Ureter (tissue), 1 donor: ENCODE measurements around the gene VPS16. TPM values are rescaled to one million over a fixed set of nuclear protein-coding genes. Genes with fewer than 3 reads are reported as not detected.

ENCODE experiments used
- DNase-seq: peaks from one replicate; pipeline ENCODE4 v3.0.0-alpha.2; 2020; ENCODE audit warnings: low spot score
- total RNA-seq: library from RNA; stranded (reverse); gene quantifications from one replicate; pipeline ENCODE4 v1.2.4, GENCODE V29; 2023
- donor health status: DM: yes; HTN: yes; CAD: no.

Gene VPS16
- total RNA-seq, result 38.0 TPM

DNA sequence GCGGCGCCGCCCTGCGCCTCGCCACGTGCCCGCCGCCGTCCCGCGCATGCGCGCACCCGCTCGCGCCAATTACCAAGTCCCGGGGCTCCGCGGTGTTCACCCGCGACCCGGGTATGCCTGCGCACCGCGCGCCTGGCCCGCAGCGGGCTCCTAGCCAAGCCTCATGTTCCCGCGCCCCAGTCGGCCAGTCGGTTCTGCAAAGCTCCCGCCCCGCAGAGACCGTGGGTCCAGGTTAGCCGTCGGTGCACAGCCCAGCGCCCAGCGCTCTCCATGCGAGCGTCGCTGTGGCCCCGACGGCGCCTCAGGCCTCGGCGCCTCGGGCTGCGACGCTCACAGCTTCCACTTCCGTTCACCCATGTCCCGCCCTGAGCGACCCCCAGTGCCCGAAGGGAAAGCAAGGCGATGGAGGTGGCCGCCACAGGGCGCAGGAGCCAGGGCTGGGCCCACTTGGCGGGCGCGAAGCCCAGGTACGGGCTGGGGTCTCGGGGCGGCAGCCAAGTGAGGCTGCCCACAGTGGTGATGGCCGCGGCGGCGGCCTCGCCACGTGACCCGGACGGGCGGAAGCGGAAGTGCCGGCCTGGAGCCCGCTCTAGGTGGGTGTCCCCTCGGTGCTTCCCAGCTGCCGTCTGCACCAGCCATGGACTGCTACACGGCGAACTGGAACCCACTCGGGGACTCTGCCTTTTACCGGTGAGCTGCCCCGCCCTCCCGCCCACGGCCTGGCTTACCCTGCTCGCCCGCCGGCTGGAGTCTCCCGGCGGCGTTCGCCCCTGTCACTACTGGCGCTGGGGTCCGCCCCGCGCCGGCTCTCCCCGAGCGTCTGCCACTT lies at the start of gene VPS16, which contains the start of gene PCED1A:
TSS of gene VPS16 (plus strand) at position 608 of the 829 bp plus-strand sequence. CDS start at position 638, 30 bp downstream.
TSS of gene PCED1A (minus strand) at position 518 of the 829 bp plus-strand sequence. CDS start 743 bp downstream, outside the sequence.
- peak; percentile 89 for DNase-seq

- DNase-seq, result no peak
These were observed 47.1 kb upstream of the VPS16 start for GRCh38 chr20:2793471-2793870.

GRCh38 chr20:2794202-2794748 lies 46.3 kb upstream of the VPS16 start:
- DNase-seq, result no peak

- no peak for DNase-seq
These were observed 45.6 kb upstream of the VPS16 start for GRCh38 chr20:2794866-2795447.

- DNase-seq, result no peak
These were observed 45.1 kb upstream of the VPS16 start for GRCh38 chr20:2795451-2795850.

GRCh38 chr20:2796011-2796660 lies 44.4 kb upstream of the VPS16 start:
- DNase-seq, result no peak

DNA sequence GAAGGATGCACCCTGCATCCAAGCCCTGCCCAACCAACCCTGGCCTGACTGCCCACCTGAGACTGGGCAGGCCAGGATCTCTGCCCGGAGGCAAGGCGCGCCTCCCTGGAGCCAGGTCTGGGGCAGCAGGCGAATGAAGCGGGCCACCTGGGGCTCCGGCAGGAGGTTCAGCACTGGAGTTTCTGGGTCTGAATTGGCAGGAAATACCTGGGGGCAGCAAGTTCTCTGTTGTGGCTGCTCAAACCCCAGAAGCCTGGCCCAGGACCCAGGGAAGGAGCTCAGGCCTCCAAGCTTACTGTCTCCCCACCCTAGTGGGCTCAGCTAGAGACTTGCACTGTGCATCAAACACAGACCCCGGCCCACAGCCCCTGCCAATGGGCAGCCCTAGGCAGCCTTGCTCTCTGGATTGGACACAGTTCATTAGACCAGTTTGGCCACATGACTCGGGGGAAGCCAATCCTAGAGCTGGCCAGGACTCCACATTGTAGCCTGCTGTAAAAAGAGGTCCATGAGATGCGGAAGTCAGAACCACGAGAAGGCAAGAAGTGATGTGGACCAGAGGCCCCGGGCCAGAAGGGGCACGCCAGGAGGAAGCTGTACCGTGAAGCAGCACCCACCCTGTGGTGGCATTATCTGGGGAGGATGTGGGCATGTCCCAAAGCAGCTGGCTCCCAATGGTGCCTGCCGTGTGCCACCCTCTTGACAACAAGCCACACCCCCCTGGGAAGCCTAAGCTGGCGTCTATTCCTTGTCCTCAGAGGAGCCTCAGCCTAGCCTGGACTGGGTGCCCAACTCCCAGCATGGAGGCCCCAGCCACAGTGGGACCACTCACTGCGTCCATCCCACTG lies 43.2 kb upstream of the VPS16 start:
- DNase-seq, result no peak

GRCh38 chr20:2798095-2798805 lies 42.3 kb upstream of the VPS16 start:
- no peak for DNase-seq

- DNase-seq, result no peak
These were observed 41.7 kb upstream of the VPS16 start for GRCh38 chr20:2798814-2799213.

GRCh38 chr20:2799271-2799670 lies 41.3 kb upstream of the VPS16 start:
- DNase-seq, result no peak

- DNase-seq, result no peak
These were observed 40.6 kb upstream of the VPS16 start for GRCh38 chr20:2799688-2800520.

- DNase-seq, result no peak
These were observed 39.8 kb upstream of the VPS16 start, which contains the start of gene CPXM1 for GRCh38 chr20:2800521-2801285. TSS of gene CPXM1 (minus strand) at chr20:2800627. CDS start at chr20:2800572, 55 bp downstream.

- no peak for DNase-seq
These were observed 39.2 kb upstream of the VPS16 start for GRCh38 chr20:2801286-2801728.

DNA sequence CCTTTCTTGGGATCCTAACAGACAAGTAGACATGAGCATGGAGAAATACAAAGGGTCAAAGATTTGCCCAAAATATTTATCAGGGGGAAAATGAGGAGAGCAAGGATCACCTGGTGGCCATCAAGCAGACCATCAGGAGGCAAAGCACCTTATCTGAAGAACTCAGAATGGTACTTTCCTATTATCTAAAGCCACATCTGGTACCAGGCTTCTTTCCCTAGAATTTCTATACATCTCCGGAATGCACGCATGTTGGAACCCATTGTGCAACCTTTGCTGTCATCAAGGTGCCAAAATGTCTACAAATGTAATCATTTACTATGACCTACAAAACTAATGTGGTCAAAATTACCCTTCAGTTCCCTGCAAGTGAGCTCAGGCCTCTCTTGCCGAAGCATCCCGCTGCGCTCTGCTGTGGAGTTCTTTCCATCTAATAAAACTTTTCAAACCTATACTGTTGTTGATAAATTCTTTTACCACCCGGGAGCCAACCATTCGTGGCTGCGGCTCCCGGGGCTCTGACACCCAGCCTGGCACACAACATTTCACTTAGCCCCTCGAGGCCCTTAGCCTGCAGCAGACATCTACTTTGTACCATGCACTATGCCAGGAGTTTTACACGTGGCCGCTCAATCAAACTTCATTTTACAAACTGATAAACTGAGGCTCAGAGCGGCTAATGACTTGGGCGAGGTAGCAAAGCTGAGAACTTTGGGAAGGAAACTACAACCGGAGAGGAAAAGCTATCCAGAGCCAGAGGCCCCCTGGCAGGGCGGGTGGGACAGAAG lies 36.3 kb upstream of the VPS16 start:
- no peak for DNase-seq

- DNase-seq, result no peak
These were observed 35.5 kb upstream of the VPS16 start for GRCh38 chr20:2804852-2805688.

GRCh38 chr20:2805689-2806350 lies 34.7 kb upstream of the VPS16 start:
- DNase-seq, result no peak

DNA sequence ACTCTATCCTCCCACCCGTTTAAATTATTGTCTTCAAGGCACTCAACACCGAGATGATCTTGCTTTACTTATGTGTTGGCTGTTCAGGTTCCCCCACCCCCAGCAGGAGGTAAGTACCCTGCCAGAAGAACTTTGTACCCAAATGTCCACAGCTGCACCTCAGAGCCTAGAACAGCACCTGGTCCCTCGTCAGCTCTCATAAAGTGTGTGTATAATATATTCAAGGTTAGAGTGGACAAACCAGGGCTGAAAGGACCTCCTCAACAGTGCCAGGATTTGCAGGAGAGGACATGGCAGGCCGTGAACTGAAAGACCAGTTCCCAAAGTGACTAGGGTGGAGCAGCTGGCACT lies 34.2 kb upstream of the VPS16 start:
- DNase-seq, result no peak
